IPS DF 4.7 (cell line): ENCODE measurements around the gene BANF1.

Source experiments
- DNase-seq: peaks from one replicate; pipeline ENCODE4 v3.0.0-alpha.2; 2013; ENCODE audit warnings: low spot score; ENCODE audit errors: extremely low read depth

BANF1 gene

GRCh38 chr11:66001942-66002647 lies at the start of gene BANF1, which contains the start of gene EIF1AD:
TSS of gene BANF1 (plus strand) at chr11:66002503. CDS start at chr11:66003251, 748 bp downstream.
TSS of gene EIF1AD (minus strand) at chr11:66002157. CDS start at chr11:66000389, 1,768 bp downstream.
- DNase-seq = peak; percentile 84

- DNase-seq = no peak
Observed at GRCh38 chr11:65953471-65953870, 48.8 kb upstream of the BANF1 start.

DNA sequence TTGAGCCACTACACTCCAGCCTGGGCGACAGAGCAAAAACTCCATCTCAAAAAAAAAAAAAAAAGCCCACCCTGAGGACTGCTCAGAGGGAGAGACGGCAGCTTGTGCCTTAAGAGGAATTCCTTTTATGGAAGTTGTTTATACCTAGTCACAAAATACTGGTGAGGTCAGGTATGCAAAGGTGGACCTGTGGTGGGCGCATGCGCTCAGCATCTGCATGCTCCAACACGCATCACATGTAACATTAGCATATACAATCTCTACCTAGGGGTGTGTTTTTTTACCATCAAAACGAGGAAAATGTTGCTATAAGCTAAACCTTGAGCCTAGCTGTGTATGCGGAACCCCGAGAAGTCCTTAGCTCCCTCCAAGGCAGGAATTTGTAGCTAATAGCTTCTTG lies 47.5 kb upstream of the BANF1 start:
- DNase-seq = no peak

DNA sequence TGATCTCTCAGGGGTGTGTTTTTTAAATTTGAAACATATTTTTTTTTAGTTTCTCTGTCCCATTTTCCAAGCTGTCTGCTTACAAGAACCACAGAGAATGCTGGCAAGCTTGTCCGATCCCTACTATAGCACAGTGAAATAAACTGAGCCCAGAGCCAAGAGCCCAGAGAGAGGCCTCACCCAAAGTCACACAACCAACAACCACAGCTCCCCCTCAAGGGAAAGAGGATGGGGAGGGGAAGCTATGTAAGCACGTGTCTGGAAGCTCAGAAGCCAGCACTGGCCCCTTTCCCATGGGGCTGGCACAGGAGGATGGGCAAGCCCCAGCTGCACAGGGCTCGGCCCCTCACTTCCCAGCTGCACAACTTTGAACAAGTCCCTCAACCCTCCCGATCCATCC lies 44.0 kb upstream of the BANF1 start:
- no peak for DNase-seq

DNA sequence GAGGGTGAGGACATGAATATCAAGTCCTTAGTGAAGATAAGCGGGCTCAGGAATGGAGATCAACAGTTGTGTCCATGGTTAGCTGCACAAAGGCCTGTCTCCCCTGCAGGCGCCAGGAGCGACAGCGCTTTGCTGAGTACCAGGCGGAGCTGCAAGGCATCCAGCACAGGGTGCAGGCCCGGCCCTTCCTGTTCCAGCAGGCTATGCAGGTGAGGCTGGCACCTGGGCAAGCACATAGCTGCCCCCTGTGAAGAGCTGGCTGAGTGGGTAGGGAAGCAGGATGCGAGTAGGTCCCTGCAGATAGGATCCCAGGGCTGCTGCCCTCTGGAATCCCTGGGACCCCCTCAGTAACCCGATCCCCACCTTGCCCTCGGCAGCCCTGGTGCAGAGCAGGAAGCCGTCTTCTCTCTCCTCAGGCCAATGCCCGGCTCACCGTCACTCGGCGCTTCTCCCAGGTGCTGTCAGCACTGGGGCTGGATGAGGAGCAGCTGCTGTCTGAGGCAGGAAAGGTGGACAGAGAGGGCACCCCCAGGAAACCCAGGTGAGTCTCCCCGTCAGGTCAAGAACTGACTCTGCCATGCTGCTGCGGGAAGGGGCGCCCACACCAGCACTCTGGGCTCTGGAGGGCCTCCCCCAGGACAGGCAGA lies 43.4 kb upstream of the BANF1 start:
- no peak for DNase-seq

GRCh38 chr11:65960824-65961266 lies 41.5 kb upstream of the BANF1 start:
- DNase-seq = no peak

- peak; percentile 87 for DNase-seq
Observed at GRCh38 chr11:65961267-65962140, 40.8 kb upstream of the BANF1 start, which contains the start of gene SART1. TSS of gene SART1 (plus strand) at chr11:65961734. CDS start at chr11:65961781, 47 bp downstream.

DNA sequence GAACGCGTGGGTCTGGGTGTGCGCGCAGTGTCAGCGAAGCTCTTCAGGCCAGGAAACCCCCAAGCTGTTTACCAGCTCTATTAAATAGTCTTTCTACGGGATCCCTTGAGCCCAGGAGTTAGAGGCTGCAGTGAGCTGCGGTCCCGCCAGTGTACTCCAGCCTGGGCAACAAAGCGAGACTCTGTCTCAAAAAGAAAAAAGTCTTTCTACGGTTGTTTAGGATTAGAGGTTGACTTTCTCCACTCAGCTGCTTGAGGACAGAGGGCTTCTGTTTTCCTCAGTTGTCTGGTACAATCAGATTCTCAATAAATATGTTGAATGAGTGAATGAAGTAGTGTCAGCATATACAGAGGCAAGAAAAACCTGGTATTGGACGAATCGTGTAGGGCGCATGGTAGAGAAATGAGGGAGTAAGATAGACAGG lies 40.1 kb upstream of the BANF1 start:
- no peak for DNase-seq

DNA sequence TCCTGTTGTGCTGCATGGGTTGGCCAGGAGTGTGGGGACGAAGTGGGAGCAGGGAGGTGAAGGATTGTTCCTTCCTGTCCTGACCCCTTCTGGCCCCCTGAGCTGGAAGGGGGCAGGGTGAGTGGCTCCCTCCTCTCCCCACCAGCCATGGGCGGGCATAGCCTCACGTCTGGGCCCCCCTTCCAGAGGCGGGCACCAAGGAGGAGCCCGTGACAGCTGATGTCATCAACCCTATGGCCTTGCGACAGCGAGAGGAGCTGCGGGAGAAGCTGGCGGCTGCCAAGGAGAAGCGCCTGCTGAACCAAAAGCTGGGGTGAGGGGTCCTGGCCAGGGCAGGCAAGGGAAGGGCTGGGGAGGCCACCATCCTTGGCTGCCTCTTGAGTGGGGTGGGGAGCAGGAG lies 37.4 kb upstream of the BANF1 start:
- no peak for DNase-seq

- DNase-seq = no peak
Observed at GRCh38 chr11:65965986-65966762, 36.1 kb upstream of the BANF1 start.

DNA sequence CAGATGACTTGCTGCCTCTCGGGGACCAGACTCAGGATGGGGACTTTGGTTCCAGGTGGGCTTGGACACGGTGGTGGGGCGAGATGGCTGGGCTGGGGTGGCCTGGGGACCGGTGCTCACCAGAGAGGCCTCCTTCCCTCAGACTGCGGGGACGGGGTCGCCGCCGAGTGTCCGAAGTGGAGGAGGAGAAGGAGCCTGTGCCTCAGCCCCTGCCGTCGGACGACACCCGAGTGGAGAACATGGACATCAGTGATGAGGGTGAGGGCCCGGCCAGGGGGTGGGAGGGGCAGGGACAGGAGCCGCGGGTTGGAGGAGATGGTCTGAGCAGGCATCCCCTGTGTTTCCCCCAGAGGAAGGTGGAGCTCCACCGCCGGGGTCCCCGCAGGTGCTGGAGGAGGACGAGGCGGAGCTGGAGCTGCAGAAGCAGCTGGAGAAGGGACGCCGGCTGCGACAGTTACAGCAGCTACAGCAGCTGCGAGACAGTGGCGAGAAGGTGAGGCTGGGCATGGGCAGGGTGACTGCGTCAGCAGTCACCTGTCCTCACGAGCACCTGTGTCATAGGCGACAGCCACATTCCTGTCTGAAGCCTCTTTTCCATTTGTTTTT lies 34.9 kb upstream of the BANF1 start:
- no peak for DNase-seq

GRCh38 chr11:65968600-65969482 lies 33.5 kb upstream of the BANF1 start:
- no peak for DNase-seq

DNA sequence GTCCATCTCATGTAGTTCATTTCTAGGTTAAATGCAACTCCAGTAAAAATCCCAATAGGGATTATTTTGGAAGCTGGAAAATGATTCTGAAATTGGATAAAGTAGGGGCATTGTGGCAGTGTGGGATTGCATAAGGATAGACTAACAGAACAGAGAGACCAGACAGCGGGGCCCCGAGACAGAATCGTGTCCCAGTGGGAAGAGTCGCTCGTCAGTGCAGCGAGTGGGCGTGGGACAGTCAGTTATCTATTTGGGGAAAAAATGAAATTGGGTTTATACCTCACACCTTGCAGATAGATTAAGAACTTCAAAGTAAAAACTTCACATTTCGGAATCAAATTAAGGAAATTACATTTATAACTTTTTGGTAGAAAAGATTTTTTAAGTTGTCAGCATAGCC lies 30.2 kb upstream of the BANF1 start:
- no peak for DNase-seq

DNA sequence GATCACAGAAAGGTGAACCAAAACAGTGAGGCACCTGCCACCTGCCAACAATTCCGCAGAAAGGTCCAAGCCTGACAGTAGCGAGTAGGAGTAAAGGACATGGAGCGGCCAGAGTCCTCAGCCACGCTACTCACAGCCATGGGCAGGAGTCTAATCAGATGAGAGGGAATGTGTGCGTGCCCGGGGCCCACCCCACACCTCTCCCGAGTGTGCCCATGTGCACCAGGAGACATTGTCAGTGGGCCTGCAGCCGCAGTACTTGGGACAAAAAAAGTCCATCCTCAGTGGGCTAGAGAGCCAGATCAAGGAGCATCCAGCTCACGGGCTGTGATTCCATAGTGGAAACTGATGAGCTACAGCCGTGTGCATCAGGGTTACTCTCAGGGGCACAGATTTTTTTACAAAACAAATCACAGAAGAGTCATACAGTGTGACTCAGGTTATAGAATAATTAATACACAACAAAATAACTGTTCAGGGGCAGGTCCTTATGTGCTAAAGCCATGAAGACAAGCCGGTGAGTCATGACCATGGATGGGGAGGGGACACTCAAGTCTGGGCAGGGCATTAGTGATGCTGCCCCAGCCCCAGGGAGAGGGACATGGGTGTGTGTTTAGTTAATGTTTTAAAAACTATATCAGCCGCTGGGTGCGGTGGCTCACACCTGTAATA lies 28.7 kb upstream of the BANF1 start:
- no peak for DNase-seq

- no peak for DNase-seq
Observed at GRCh38 chr11:65975771-65976170, 26.5 kb upstream of the BANF1 start.

DNA sequence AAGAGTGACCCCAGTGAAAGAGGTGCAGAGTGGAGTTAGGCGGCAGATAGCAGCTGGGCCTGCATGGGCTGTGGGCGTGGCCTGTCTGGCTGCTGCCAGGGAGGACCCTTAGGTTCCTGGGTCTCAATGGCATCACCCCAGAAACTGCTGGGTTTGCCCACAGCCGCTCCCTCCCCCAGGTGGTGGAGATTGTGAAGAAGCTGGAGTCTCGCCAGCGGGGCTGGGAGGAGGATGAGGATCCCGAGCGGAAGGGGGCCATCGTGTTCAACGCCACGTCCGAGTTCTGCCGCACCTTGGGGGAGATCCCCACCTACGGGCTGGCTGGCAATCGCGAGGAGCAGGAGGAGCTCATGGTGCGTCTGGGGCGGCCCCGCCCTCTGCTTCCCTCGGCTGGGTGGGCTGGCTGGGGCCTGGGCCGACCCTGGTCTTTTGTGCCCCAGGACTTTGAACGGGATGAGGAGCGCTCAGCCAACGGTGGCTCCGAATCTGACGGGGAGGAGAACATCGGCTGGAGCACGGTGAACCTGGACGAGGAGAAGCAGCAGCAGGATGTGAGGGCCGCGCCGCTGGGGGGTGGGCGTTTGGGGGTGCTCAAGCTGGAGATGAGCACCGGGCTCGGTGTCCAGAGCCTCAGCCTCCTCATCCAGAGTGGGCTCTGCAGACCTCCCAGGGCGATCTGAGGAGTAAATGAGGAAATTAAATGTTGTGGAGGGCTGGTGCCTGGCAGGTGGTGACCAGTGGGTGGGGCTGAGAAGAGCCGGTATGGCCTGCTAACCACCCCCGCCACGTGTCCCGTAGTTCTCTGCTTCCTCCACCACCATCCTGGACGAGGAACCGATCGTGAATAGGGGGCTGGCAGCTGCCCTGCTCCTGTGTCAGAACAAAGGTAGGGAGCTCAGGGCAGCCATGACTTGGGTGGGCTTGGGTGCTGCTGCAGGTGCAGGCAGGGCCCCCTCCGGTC lies 25.8 kb upstream of the BANF1 start:
- no peak for DNase-seq

DNA sequence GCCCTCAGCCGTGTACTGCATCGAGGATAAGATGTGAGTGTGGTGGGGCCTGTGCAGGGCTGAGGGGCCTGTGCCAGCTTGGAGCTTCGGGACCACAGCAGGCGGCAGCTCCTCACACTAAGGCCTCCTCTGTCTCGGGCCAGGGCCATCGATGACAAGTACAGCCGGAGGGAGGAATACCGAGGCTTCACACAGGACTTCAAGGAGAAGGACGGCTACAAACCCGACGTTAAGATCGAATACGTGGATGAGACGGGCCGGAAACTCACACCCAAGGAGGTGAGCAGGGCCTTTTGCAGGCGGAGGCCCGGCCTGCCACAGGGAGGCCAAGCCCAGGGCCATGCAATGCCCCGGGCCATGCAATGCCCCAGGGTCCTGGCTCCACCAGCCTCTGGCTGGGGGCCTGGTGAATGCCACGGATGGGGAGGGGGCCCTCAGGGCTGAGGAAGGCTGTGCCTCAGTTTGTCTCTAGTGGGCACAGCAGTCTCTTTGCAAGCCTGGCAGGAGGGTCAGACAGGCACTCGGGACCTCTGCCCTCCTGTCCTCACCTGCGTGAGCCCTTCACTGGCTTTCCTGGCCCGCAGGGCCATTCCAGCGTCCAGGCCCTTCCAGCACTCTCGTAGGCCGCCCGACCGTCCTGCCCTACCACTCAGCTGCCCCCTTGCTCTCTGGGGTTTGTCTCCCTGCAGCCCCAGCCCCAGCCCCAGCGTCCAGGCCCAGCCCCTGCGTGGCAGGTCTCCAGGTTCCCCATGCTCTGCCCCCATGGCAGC lies 24.5 kb upstream of the BANF1 start:
- DNase-seq = no peak
